Suprapubic skin (tissue), 4 donors: Measurements from ENCODE around the gene PARVG. TPM values are rescaled to one million over a fixed set of nuclear protein-coding genes. Genes with fewer than 3 reads are reported as not detected.
A peak's percentile ranks its signal among the peaks of the same experiment; 100 is the strongest.

ENCODE experiments used
- DNase-seq, 2 donors: peaks; one replicate each; pipeline ENCODE4 v3.0.0-alpha.2; 2019; ENCODE audit warnings: low spot score in 2 of 2
- H3K27ac ChIP-seq: fragments of 200-600 bp; sonication (generic); one replicate; pipeline ENCODE4 v1.5.1; 2019
- H3K27me3 ChIP-seq: fragments of 200-600 bp; sonication (generic); one replicate; pipeline ENCODE4 v1.5.1; 2019
- H3K36me3 ChIP-seq: fragments of 200-600 bp; sonication (generic); one replicate; pipeline ENCODE4 v1.5.1; 2019
- H3K4me1 ChIP-seq: fragments of 200-600 bp; sonication (generic); one replicate; pipeline ENCODE4 v1.5.1; 2019
- H3K4me3 ChIP-seq: fragments of 200-600 bp; sonication (generic); one replicate; pipeline ENCODE4 v1.5.1; 2019; ENCODE audit warnings: mild to moderate bottlenecking
- H3K9me3 ChIP-seq: fragments of 200-600 bp; sonication (generic); one replicate; pipeline ENCODE4 v1.5.1; 2019
- CTCF ChIP-seq, 2 donors: fragments of 200-600 bp in 1 of 2; fragments of 450-650 bp in 1 of 2; sonication (generic) in 1 of 2; IDR thresholded peaks; one replicate each; pipeline ENCODE4 v1.5.1; 2016 to 2019; ENCODE audit warnings: antibody characterized with exemption in 2 of 2, mild to moderate bottlenecking in 1 of 2, moderate library complexity in 1 of 2
- EP300 ChIP-seq: sonication (generic); formaldehyde crosslinking; IDR thresholded peaks from one replicate; pipeline ENCODE4 v1.6.1; 2017; ENCODE audit warnings: antibody characterized with exemption
- POLR2A ChIP-seq, 2 donors: fragments of 450-650 bp; IDR thresholded peaks; one replicate each; pipeline ENCODE4 v1.6.1; 2017; ENCODE audit warnings: antibody characterized with exemption in 2 of 2, mild to moderate bottlenecking in 2 of 2, moderate library complexity in 2 of 2
- POLR2AphosphoS5 ChIP-seq, 3 donors: sonication (generic); formaldehyde crosslinking; IDR thresholded peaks; one replicate each; pipeline ENCODE4 v1.6.1; 2017; ENCODE audit warnings: antibody characterized with exemption in 3 of 3
- WGBS: methylation state at CpG from one replicate; pipeline ENCODE4 v1.1.5; 2018; 5-methylcytosine and 5-hydroxymethylcytosine counted together
- total RNA-seq, 4 donors: library from RNA; depleted of rRNA; stranded (reverse); fragments of >200 nt; gene quantifications; one replicate each; pipeline ENCODE4 v1.1.0, GENCODE V29; 2016

Gene PARVG
- total RNA-seq, 4 donors from 2014 or later: 1.6 to 17.1 (median 3.2) TPM

- no peaks in the 10 kb centered on the region for H3K4me1 ChIP-seq
- TF ChIP-seq POLR2A (IDR thresholded peaks at IDR 0.05) (no peak), POLR2AphosphoS5 (IDR thresholded peaks at IDR 0.05) (no peak), EP300 (no peak), CTCF (IDR thresholded peaks at IDR 0.05) (no peak)
- H3K9me3 ChIP-seq: no peaks in the 10 kb centered on the region
- H3K27me3 ChIP-seq: peaks cover 23% of the 10 kb centered on the region
- 60% methylated on average over 13 of the region's 13 CpGs for WGBS
- no peaks in the 10 kb centered on the region for H3K36me3 ChIP-seq
- no peak overlapping the region for H3K4me3 ChIP-seq
- peak; percentile 10 to 16 for DNase-seq
- no peak overlapping the region for H3K27ac ChIP-seq
Measured at GRCh38 chr22:44256556-44257485, 76.1 kb downstream of the PARVG start.

Other genes with a start within 250 kb of the PARVG start
- gene SAMM50, start 225.5 kb upstream of the PARVG start, total RNA-seq: 10 to 100 TPM; 32.1 to 41.1 (median 33.8) TPM
- 10 to 100 TPM in 3 of 4 donors, 1 to 10 TPM in 1; 9.7 to 17.8 (median 13.3) TPM for gene PARVB, start 156.6 kb upstream of the PARVG start, total RNA-seq
- under 1 TPM; 0.17 to 0.89 (median 0.22) TPM for gene SHISAL1, start 132.0 kb downstream of the PARVG start, total RNA-seq